K562 (cell line): ENCODE data around the gene CTXN1. TPM values are rescaled to one million over a fixed set of nuclear protein-coding genes. Genes with fewer than 3 reads are reported as not detected.

Experiments used
- ATAC-seq: fragments of 200-7000 bp; cut with Tn5 transposase; 3 replicates; pipeline ENCODE4 v1.9.1; 2020; ENCODE audit warnings: moderate library complexity
- BruUV-seq: library from RNA; stranded (reverse); fragments of 400-500 nt; replicated peaks from 2 replicates; lab custom pipeline; 2021; lab: Mats Ljungman, UMichigan
- CTCF ChIA-PET: fragments of 300-600 bp; formaldehyde crosslinking; extraction: SDS; loops from one replicate; lab custom pipeline; 2021; ENCODE audit warnings: low intra/inter-chr PET ratio; lab: Yijun Ruan, JAX
- POLR2A ChIA-PET: fragments of 300-600, 350-650 bp; sonication (Branson Sonifier 250); formaldehyde crosslinking; extraction: SDS; loops from one replicate; lab custom pipeline; 2021; ENCODE audit warnings: antibody characterized with exemption, inconsistent platforms; lab: Yijun Ruan, JAX
- DNase-seq, 4 experiments: peaks; one replicate each; pipeline versions ENCODE4 v3.0.0 to v3.0.0-alpha.2; 2011 to 2018; ENCODE audit warnings: low spot score in 3 of 4, mixed read lengths in 3 of 4; ENCODE audit errors: extremely low read depth in 1 of 4
- FAIRE-seq: peaks from 2 replicates; lab custom pipeline; 2011; peaks lifted over from hg19 to GRCh38; lab: Jason Lieb, UNC
- H2AFZ ChIP-seq: 2 replicates; pipeline ENCODE4 v1.6.0; 2011; ENCODE audit warnings: low read depth, low read length, control low read depth, inconsistent platforms
- H3K27ac ChIP-seq: fragments of 200-600 bp; 3 replicates; pipeline ENCODE4 v1.8.0; 2011; ENCODE audit warnings: low read depth, mild to moderate bottlenecking, control low read depth, inconsistent platforms, low read length, moderate library complexity, mixed read lengths; ENCODE audit errors: extremely low read depth
- H3K27me3 ChIP-seq, 2 experiments: fragments of 300-600 bp in 1 of 2; 2 replicates in 1 of 2; 3 replicates in 1 of 2; pipeline versions ENCODE4 v1.6.0 to v1.8.0; 2011; ENCODE audit warnings: inconsistent platforms in 2 of 2, low read length in 2 of 2, mild to moderate bottlenecking in 1 of 2, mixed read lengths in 1 of 2, moderate library complexity in 1 of 2; ENCODE audit not compliant: control insufficient read depth in 2 of 2, insufficient read depth in 2 of 2
- H3K36me3 ChIP-seq: fragments of 300-600 bp; 3 replicates; pipeline ENCODE4 v1.8.0; 2011; ENCODE audit warnings: mild to moderate bottlenecking, low read length, inconsistent platforms; ENCODE audit not compliant: control insufficient read depth, insufficient read depth
- H3K4me1 ChIP-seq, 2 experiments: fragments of 200-600 bp in 1 of 2; replicated peaks in 1 of 2; 2 replicates in 1 of 2; 3 replicates in 1 of 2; pipeline versions ENCODE4 v1.5.1 to v1.8.0; 2011; ENCODE audit warnings: inconsistent platforms in 2 of 2, low read length in 2 of 2, mild to moderate bottlenecking in 1 of 2, mixed read lengths in 1 of 2, moderate library complexity in 1 of 2; ENCODE audit not compliant: control insufficient read depth in 2 of 2, insufficient read depth in 2 of 2
- H3K4me2 ChIP-seq: 2 replicates; pipeline ENCODE4 v1.6.1; 2011; ENCODE audit warnings: low read length, control low read depth, inconsistent platforms, mixed read lengths; ENCODE audit not compliant: insufficient read depth
- H3K4me3 ChIP-seq: fragments of 200-600 bp; sonication (generic), shearing (Covaris generic); 2 replicates; pipeline ENCODE4 v1.5.1; 2016; ENCODE audit warnings: control low read depth, inconsistent platforms
- H3K79me2 ChIP-seq: fragments of 200-600 bp; 3 replicates; pipeline ENCODE4 v1.8.0; 2011; ENCODE audit warnings: low read length, inconsistent platforms; ENCODE audit not compliant: control insufficient read depth, insufficient read depth
- H3K9ac ChIP-seq, 2 experiments: 2 replicates each; pipeline versions ENCODE4 v1.6.0 to v1.6.1; 2011; ENCODE audit warnings: low read depth in 2 of 2, low read length in 2 of 2, control low read depth in 1 of 2, inconsistent platforms in 1 of 2, mild to moderate bottlenecking in 1 of 2, mixed read lengths in 1 of 2; ENCODE audit not compliant: insufficient read depth in 1 of 2
- H3K9me1 ChIP-seq: one replicate; pipeline ENCODE4 v1.6.0; 2011; ENCODE audit warnings: inconsistent platforms, mild to moderate bottlenecking, low read length, moderate library complexity; ENCODE audit not compliant: control insufficient read depth, insufficient read depth
- H3K9me3 ChIP-seq: replicated peaks from 2 replicates; pipeline ENCODE4 v1.5.1; 2011; ENCODE audit warnings: low read depth, low read length, inconsistent platforms; ENCODE audit not compliant: control insufficient read depth, insufficient read depth
- H4K20me1 ChIP-seq: replicated peaks from 2 replicates; pipeline ENCODE4 v1.6.1; 2011; ENCODE audit warnings: low read length, inconsistent platforms, mixed read lengths; ENCODE audit not compliant: control insufficient read depth, insufficient read depth
- CBX3 ChIP-seq, 2 experiments: IDR thresholded peaks; 1 replicate in 1 of 2; 2 replicates in 1 of 2; pipeline ENCODE4 v1.6.1; 2012; ENCODE audit warnings: inconsistent platforms in 2 of 2, low read length in 2 of 2, borderline replicate concordance in 1 of 2, control low read depth in 1 of 2
- HMGXB4 ChIP-seq: sonication (generic); formaldehyde crosslinking; IDR thresholded peaks from 2 replicates; pipeline ENCODE4 v1.8.1; 2023; ENCODE audit warnings: mild to moderate bottlenecking, missing genetic modification reagents
- ILF3 ChIP-seq: fragments of 450-650 bp; IDR thresholded peaks from 2 replicates; pipeline ENCODE4 v1.6.1; 2018; ENCODE audit warnings: antibody characterized with exemption, mild to moderate bottlenecking, moderate library complexity, borderline replicate concordance
- MITF ChIP-seq: IDR thresholded peaks from 2 replicates; pipeline ENCODE4 v1.6.1; 2014; ENCODE audit warnings: antibody characterized with exemption
- NFIX ChIP-seq: fragments of 250-450 bp; sonication (Bioruptor Pico); IDR thresholded peaks from 2 replicates; pipeline ENCODE4 v1.4.0; 2020; ENCODE audit warnings: low read depth, mild to moderate bottlenecking, moderate library complexity
- NFRKB ChIP-seq: fragments of 450-650 bp; IDR thresholded peaks from 2 replicates; pipeline ENCODE4 v1.6.1; 2016; ENCODE audit warnings: low read depth
- NR0B1 ChIP-seq: fragments of 450-650 bp; IDR thresholded peaks from one replicate; pipeline ENCODE4 v1.6.1; 2018; ENCODE audit warnings: mild to moderate bottlenecking, moderate library complexity; ENCODE audit not compliant: partially characterized antibody
- NR2C1 ChIP-seq, 2 experiments: fragments of 450-650 bp; IDR thresholded peaks; 2 replicates each; pipeline ENCODE4 v1.6.1; 2017; ENCODE audit warnings: mild to moderate bottlenecking in 2 of 2, antibody characterized with exemption in 1 of 2, inconsistent platforms in 1 of 2, missing compliant biosample characterization in 1 of 2, missing genetic modification characterization in 1 of 2
- PTBP1 ChIP-seq: fragments of 200-400 bp; formaldehyde crosslinking; IDR thresholded peaks from 2 replicates; pipeline ENCODE4 v1.6.1; 2017; ENCODE audit warnings: low read depth, low read length
- U2AF2 ChIP-seq: fragments of 200-400 bp; formaldehyde crosslinking; optimal IDR thresholded peaks from 2 replicates; pipeline ENCODE3; 2017; ENCODE audit warnings: low read depth, mild to moderate bottlenecking, low read length
- ZBTB5 ChIP-seq: fragments of 450-650 bp; IDR thresholded peaks from 2 replicates; pipeline ENCODE4 v1.6.1; 2017; ENCODE audit warnings: antibody characterized with exemption
- ZNF232 ChIP-seq: sonication (generic); formaldehyde crosslinking; IDR thresholded peaks from 2 replicates; pipeline ENCODE4 v1.8.0; 2022; ENCODE audit warnings: mild to moderate bottlenecking, missing genetic modification reagents
- ZNF584 ChIP-seq: fragments of 200-800 bp; sonication (Bioruptor generic); IDR thresholded peaks from 2 replicates; pipeline ENCODE4 v1.6.1; 2016; ENCODE audit warnings: low read depth, mild to moderate bottlenecking, missing genetic modification characterization, missing compliant biosample characterization
- ZNF740 ChIP-seq, 3 experiments: fragments of 200-800 bp in 1 of 3; sonication (Bioruptor generic) in 1 of 3; sonication (generic) in 1 of 3; formaldehyde crosslinking in 1 of 3; IDR thresholded peaks; 2 replicates each; pipeline versions ENCODE4 v1.6.1 to v1.8.0; 2016 to 2022; ENCODE audit warnings: mild to moderate bottlenecking in 2 of 3, missing compliant biosample characterization in 2 of 3, missing genetic modification characterization in 2 of 3, missing genetic modification reagents in 1 of 3
- WGBS: fragments of 100-300 bp; shearing (Covaris generic); methylation state at CpG from one replicate; pipeline ENCODE4 v1.1.6; 2016; ENCODE audit warnings: low coverage, mixed read lengths; ENCODE audit not compliant: insufficient coverage; ENCODE audit errors: missing lambda C conversion rate; 5-methylcytosine and 5-hydroxymethylcytosine counted together
- in situ Hi-C: fragments of 300-500 bp; cut with MboI; formaldehyde crosslinking; loops from 4 replicates; pipeline ENCODE4 v1.15.0; 2018; ENCODE audit warnings: inconsistent platforms, mixed read lengths
- intact Hi-C: fragments of 100-400 bp; cut with micrococcal nuclease; formaldehyde crosslinking; loops from 2 replicates; pipeline ENCODE4 v1.14.2; 2022
- polyA plus RNA-seq, 8 experiments: library from polyadenylated mRNA; depleted of rRNA in 4 of 8; stranded (reverse) in 5 of 8; unstranded in 3 of 8; fragments of >200 nt; fragmentation: Nextera tagmentation in 2 of 8; fragmentation: Illumina TruSeq in 1 of 8; extraction: Ambion mirVana in 2 of 8; extraction: Trizol in 1 of 8; gene quantifications; 2 replicates each; pipeline versions ENCODE4 v1.2.1 to v1.2.3, GENCODE V29; 2011 to 2014; ENCODE audit warnings: inconsistent platforms in 1 of 8, missing spikeins in 1 of 8
- total RNA-seq, 7 experiments: library from RNA; depleted of rRNA in 6 of 7; stranded (reverse); fragments of >200 nt in 6 of 7; fragmentation: Illumina TruSeq in 2 of 7; extraction: Trizol in 2 of 7; gene quantifications; 2 replicates each; pipeline versions ENCODE4 v1.2.1 to v1.2.3, GENCODE V29; 2011 to 2021; ENCODE audit warnings: low replicate concordance in 1 of 7

The CTXN1 gene
- total and polyA plus RNA-seq, 9 of the 15 experiments (the other 6 are each of a cell fraction or from before 2014, with no cell fraction given): 0.15 to 37.4 (median 1.8) TPM; not detected in 2

- Histone ChIP-seq H3K4me2 (peak overlapping the region; percentile 82), H3K9me3 (no peaks in the 10 kb centered on the region), H3K4me1 (peaks cover 13 to 35% of the 10 kb centered on the region in 2 experiments), H3K9me1 (no peaks in the 10 kb centered on the region), H3K27me3 (no peaks in the 10 kb centered on the region), H3K79me2 (peaks cover 5% of the 10 kb centered on the region; the same call in 2 of the 3 replicates), H3K27ac (peak overlapping the region; percentile 61; the same call in 2 of the 3 replicates), H2AFZ (peak overlapping the region; percentile 93), H4K20me1 (no peaks in the 10 kb centered on the region), H3K4me3 (peak overlapping the region; percentile 65), H3K9ac (peak overlapping the region; percentile 73 to 94), H3K36me3 (no peaks in the 10 kb centered on the region)
- ChIA-PET POLR2A (interaction anchor here (0.6 to 8.2 kb wide), 3 partner anchors 13 to 54 kb away, joined by 3 to 72 read pairs (median 5); partner anchors contain the start of genes MAP2K7 and TIMM44), CTCF (no interaction called here)
- BruUV-seq: TSS peak; percentile 86
- intact Hi-C loops (no loop called here), in situ Hi-C loops (no loop called here)
- DNase-seq (no peak), FAIRE-seq (no peak), ATAC-seq (no peak)
- WGBS: 67% methylated on average over 8 of the region's 8 CpGs
- TF ChIP-seq PTBP1 (no peak), ILF3 (no peak), ZNF232 (no peak), U2AF2 (no peak), ZBTB5 (no peak), ZNF584 (CRISPR knock-in tag) (no peak), NR0B1 (no peak), HMGXB4 (CRISPR knock-in tag) (0 out of 2 replicates have a peak, but pooled peaks have one; percentile 1), NFIX (CRISPR knock-in tag) (no peak), MITF (no peak), NFRKB (no peak), NR2C1 (IDR thresholded peaks at IDR 0.05) (no peak), NR2C1 (tag; IDR thresholded peaks at IDR 0.05) (no peak), CBX3 (IDR thresholded peaks at IDR 0.05; ENCODE audit: borderline replicate concordance in 1 of 2, low read length in 2 of 2) (no peak), ZNF740 (CRISPR knock-in tag; IDR thresholded peaks at IDR 0.05) (no peak), ZNF740 (tag; IDR thresholded peaks at IDR 0.05) (0 out of 4 replicates have a peak, but pooled peaks of 1 of the 2 experiments have one; percentile 9)
Measured at GRCh38 chr19:7888826-7889217, 37.1 kb downstream of the CTXN1 start.
